H1 (cell line): ENCODE measurements around the gene GDI2. TPM values are rescaled to one million over a fixed set of nuclear protein-coding genes. Genes with fewer than 3 reads are reported as not detected.

ENCODE experiments used
- CTCF ChIA-PET: fragments of 300-600 bp; sonication (Branson Sonifier 250); formaldehyde crosslinking; loops from one replicate; lab custom pipeline; 2021; ENCODE audit not compliant: partially characterized antibody; lab: Charles Lee
- POLR2A ChIA-PET: fragments of 300-600 bp; sonication (Branson Sonifier 250); formaldehyde crosslinking; loops from one replicate; lab custom pipeline; 2021; ENCODE audit warnings: inconsistent platforms; ENCODE audit not compliant: partially characterized antibody; lab: Charles Lee
- DNase-seq, 2 experiments: peaks; one replicate each; pipeline versions ENCODE4 v3.0.0 to v3.0.0-alpha.2; 2010 to 2022; ENCODE audit warnings: low spot score in 2 of 2, low read depth in 1 of 2, mixed read lengths in 1 of 2
- FAIRE-seq: peaks from 2 replicates; lab custom pipeline; 2011; peaks lifted over from hg19 to GRCh38; lab: Jason Lieb, UNC
- H2AFZ ChIP-seq: 2 replicates; pipeline ENCODE4 v1.8.1; 2012; ENCODE audit warnings: low read length, inconsistent platforms
- H2AK5ac ChIP-seq: 2 replicates; pipeline ENCODE4 v1.6.1; 2013; ENCODE audit warnings: low read depth, low read length
- H2BK120ac ChIP-seq: replicated peaks from 2 replicates; pipeline ENCODE3; 2013; ENCODE audit warnings: low read depth, low read length, inconsistent platforms
- H2BK12ac ChIP-seq: 2 replicates; pipeline ENCODE4 v1.6.1; 2013; ENCODE audit warnings: low read depth, low read length
- H2BK15ac ChIP-seq: 2 replicates; pipeline ENCODE4 v1.6.1; 2013; ENCODE audit warnings: low read length
- H2BK20ac ChIP-seq: 2 replicates; pipeline ENCODE4 v1.6.1; 2013; ENCODE audit warnings: low read length
- H2BK5ac ChIP-seq: 2 replicates; pipeline ENCODE4 v1.6.1; 2013; ENCODE audit warnings: low read depth, low read length
- H3K14ac ChIP-seq: 2 replicates; pipeline ENCODE4 v1.6.1; 2013; ENCODE audit warnings: inconsistent platforms; ENCODE audit not compliant: insufficient read length
- H3K18ac ChIP-seq: 2 replicates; pipeline ENCODE4 v1.6.1; 2013; ENCODE audit warnings: low read length; ENCODE audit errors: extremely low read depth
- H3K23ac ChIP-seq: 2 replicates; pipeline ENCODE4 v1.6.1; 2013; ENCODE audit warnings: inconsistent platforms; ENCODE audit not compliant: insufficient read length
- H3K23me2 ChIP-seq: 2 replicates; pipeline ENCODE4 v1.6.1; 2013; ENCODE audit warnings: low read depth, low read length
- H3K27ac ChIP-seq: 2 replicates; pipeline ENCODE4 v1.6.1; 2011; ENCODE audit warnings: low read depth, low read length, inconsistent platforms
- H3K27me3 ChIP-seq, 4 experiments: replicated peaks in 1 of 4; 1 replicate in 1 of 4; 2 replicates in 3 of 4; pipeline versions ENCODE4 v1.6.1 to v1.8.1; 2011 to 2013; ENCODE audit warnings: low read length in 3 of 4, mild to moderate bottlenecking in 3 of 4, inconsistent platforms in 2 of 4, mixed read lengths in 2 of 4, moderate library complexity in 1 of 4; ENCODE audit not compliant: control insufficient read depth in 3 of 4, insufficient read depth in 3 of 4; ENCODE audit errors: extremely low read depth in 1 of 4
- H3K36me3 ChIP-seq, 4 experiments: 2 replicates each; pipeline versions ENCODE4 v1.6.1 to v1.8.1; 2011 to 2013; ENCODE audit warnings: mild to moderate bottlenecking in 4 of 4, low read length in 3 of 4, moderate library complexity in 2 of 4, control low read depth in 1 of 4, inconsistent platforms in 1 of 4; ENCODE audit not compliant: insufficient read depth in 4 of 4, control insufficient read depth in 2 of 4
- H3K4ac ChIP-seq: replicated peaks from 2 replicates; pipeline ENCODE3; 2013; ENCODE audit warnings: low read length, low read depth, mixed read lengths, inconsistent platforms; ENCODE audit not compliant: insufficient read length
- H3K4me1 ChIP-seq, 4 experiments: replicated peaks in 1 of 4; 1 replicate in 1 of 4; 2 replicates in 3 of 4; pipeline versions ENCODE4 v1.6.1 to v1.8.1; 2011 to 2013; ENCODE audit warnings: low read length in 3 of 4, inconsistent platforms in 2 of 4, mixed read lengths in 1 of 4; ENCODE audit not compliant: insufficient read depth in 4 of 4, control insufficient read depth in 3 of 4
- H3K4me2 ChIP-seq, 2 experiments: 2 replicates each; pipeline versions ENCODE4 v1.6.1 to v1.8.1; 2011 to 2013; ENCODE audit warnings: low read depth in 2 of 2, low read length in 2 of 2, control low read depth in 1 of 2, inconsistent platforms in 1 of 2, mild to moderate bottlenecking in 1 of 2; ENCODE audit not compliant: insufficient read depth in 1 of 2
- H3K4me3 ChIP-seq, 4 experiments: fragments of 200-600, 300-600 bp in 1 of 4; sonication (generic), shearing (Covaris generic), sonication (Bioruptor Twin) in 1 of 4; 2 replicates each; pipeline versions ENCODE4 v1.5.1 to v1.8.1; 2011 to 2016; ENCODE audit warnings: low read length in 4 of 4, low read depth in 3 of 4, control low read depth in 2 of 4, inconsistent platforms in 2 of 4, mild to moderate bottlenecking in 2 of 4, mixed read lengths in 1 of 4, moderate library complexity in 1 of 4; ENCODE audit not compliant: insufficient read depth in 2 of 4; ENCODE audit errors: extremely low read depth in 1 of 4
- H3K56ac ChIP-seq: replicated peaks from 2 replicates; pipeline ENCODE3; 2013; ENCODE audit warnings: low read depth, mild to moderate bottlenecking, mixed read lengths, low read length, inconsistent platforms; ENCODE audit not compliant: insufficient read length
- H3K79me1 ChIP-seq: 2 replicates; pipeline ENCODE4 v1.6.1; 2013; ENCODE audit warnings: low read depth, low read length, control low read depth
- H3K79me2 ChIP-seq, 2 experiments: 2 replicates each; pipeline versions ENCODE4 v1.6.1 to v1.8.1; 2012 to 2013; ENCODE audit warnings: low read length in 2 of 2, mild to moderate bottlenecking in 2 of 2, inconsistent platforms in 1 of 2; ENCODE audit not compliant: insufficient read depth in 2 of 2, control insufficient read depth in 1 of 2
- H3K9ac ChIP-seq, 4 experiments: replicated peaks in 1 of 4; 1 replicate in 1 of 4; 2 replicates in 3 of 4; pipeline versions ENCODE4 v1.6.1 to v1.8.1; 2011 to 2013; ENCODE audit warnings: low read depth in 3 of 4, low read length in 3 of 4, control low read depth in 2 of 4, mild to moderate bottlenecking in 2 of 4, moderate library complexity in 2 of 4, inconsistent platforms in 1 of 4; ENCODE audit errors: extremely low read depth in 1 of 4
- H3K9me3 ChIP-seq, 2 experiments: 2 replicates each; pipeline versions ENCODE4 v1.6.1 to v1.8.1; 2012 to 2013; ENCODE audit warnings: mild to moderate bottlenecking in 2 of 2, moderate library complexity in 2 of 2, control low read depth in 1 of 2, inconsistent platforms in 1 of 2, low read depth in 1 of 2, low read length in 1 of 2, mixed read lengths in 1 of 2; ENCODE audit not compliant: insufficient read depth in 2 of 2
- H4K20me1 ChIP-seq, 2 experiments: replicated peaks in 1 of 2; 2 replicates each; pipeline versions ENCODE3 to v1.8.1; 2011 to 2013; ENCODE audit warnings: inconsistent platforms in 2 of 2, low read length in 2 of 2, mild to moderate bottlenecking in 1 of 2; ENCODE audit not compliant: insufficient read depth in 2 of 2, control insufficient read depth in 1 of 2
- H4K5ac ChIP-seq: 2 replicates; pipeline ENCODE4 v1.6.1; 2013; ENCODE audit warnings: low read length, low read depth, mixed read lengths, inconsistent platforms; ENCODE audit not compliant: insufficient read length
- H4K8ac ChIP-seq: 2 replicates; pipeline ENCODE4 v1.8.0; 2013; ENCODE audit warnings: mild to moderate bottlenecking, moderate library complexity, low read length, inconsistent platforms; ENCODE audit not compliant: insufficient read depth; ENCODE audit errors: extremely low read depth
- H4K91ac ChIP-seq: replicated peaks from 2 replicates; pipeline ENCODE3; 2013; ENCODE audit warnings: low read length, mixed read lengths, inconsistent platforms; ENCODE audit not compliant: insufficient read length
- BACH1 ChIP-seq: IDR thresholded peaks from 2 replicates; pipeline ENCODE4 v1.6.1; 2012; ENCODE audit warnings: low read length, improper control_type of control experiment
- BRCA1 ChIP-seq: IDR thresholded peaks from 2 replicates; pipeline ENCODE4 v1.6.1; 2012; ENCODE audit warnings: low read depth, low read length, improper control_type of control experiment
- CBX8 ChIP-seq: fragments of 300-800, 300-1000 bp; sonication (generic); IDR thresholded peaks from 2 replicates; pipeline ENCODE4 v1.7.1; 2016; ENCODE audit warnings: low read depth, low read length, borderline replicate concordance
- CEBPB ChIP-seq: IDR thresholded peaks from 2 replicates; pipeline ENCODE4 v1.6.1; 2012; ENCODE audit warnings: low read depth, low read length
- EGR1 ChIP-seq: IDR thresholded peaks from 2 replicates; pipeline ENCODE4 v1.6.1; 2011; ENCODE audit warnings: low read depth, low read length, borderline replicate concordance
- GABPA ChIP-seq: IDR thresholded peaks from 2 replicates; pipeline ENCODE4 v1.6.1; 2011; ENCODE audit warnings: mild to moderate bottlenecking, low read length, moderate library complexity, borderline replicate concordance; ENCODE audit not compliant: insufficient read depth
- KDM4A ChIP-seq: IDR thresholded peaks from one replicate; pipeline ENCODE4 v1.7.1; 2012; ENCODE audit warnings: low read depth, mild to moderate bottlenecking, moderate library complexity, low read length, inconsistent platforms; ENCODE audit not compliant: severe bottlenecking
- POLR2A ChIP-seq, 2 experiments: IDR thresholded peaks; 1 replicate in 1 of 2; 2 replicates in 1 of 2; pipeline ENCODE4 v1.6.1; 2011; ENCODE audit warnings: low read depth in 2 of 2, low read length in 2 of 2, mild to moderate bottlenecking in 2 of 2; ENCODE audit errors: control extremely low read depth in 1 of 2
- RBBP5 ChIP-seq: IDR thresholded peaks from 2 replicates; pipeline ENCODE4 v1.7.1; 2012; ENCODE audit warnings: low read depth, mild to moderate bottlenecking, inconsistent platforms, low read length, moderate library complexity, borderline replicate concordance
- SIRT6 ChIP-seq: IDR thresholded peaks from one replicate; pipeline ENCODE4 v1.7.1; 2012; ENCODE audit warnings: low read length, inconsistent platforms
- SIX5 ChIP-seq: IDR thresholded peaks from 2 replicates; pipeline ENCODE4 v1.6.1; 2011; ENCODE audit warnings: mild to moderate bottlenecking, low read depth, low read length
- TAF7 ChIP-seq: optimal IDR thresholded peaks from 2 replicates; pipeline ENCODE3; 2011; ENCODE audit warnings: low read depth, mild to moderate bottlenecking, inconsistent platforms, low read length, moderate library complexity, borderline replicate concordance
- TEAD4 ChIP-seq: IDR thresholded peaks from 2 replicates; pipeline ENCODE4 v1.6.1; 2012; ENCODE audit warnings: low read depth, low read length, inconsistent platforms, mixed read lengths
- WGBS, 2 experiments: shearing (Covaris generic) in 1 of 2; methylation state at CpG; one replicate each; pipeline versions ENCODE4 v1.1.6 to v1.1.7; 2013 to 2015; ENCODE audit warnings: low lambda C conversion rate in 2 of 2, mixed read lengths in 2 of 2, inconsistent platforms in 1 of 2, low coverage in 1 of 2, missing lambda C conversion rate in 1 of 2; ENCODE audit not compliant: insufficient replicate concordance in 2 of 2, insufficient coverage in 1 of 2, insufficient read length in 1 of 2; ENCODE audit errors: extremely low coverage in 1 of 2, missing lambda C conversion rate in 1 of 2; 5-methylcytosine and 5-hydroxymethylcytosine counted together
- polyA plus RNA-seq, 7 experiments: library from polyadenylated mRNA; depleted of rRNA in 3 of 7; stranded (reverse) in 5 of 7; unstranded in 2 of 7; fragments of >200 nt in 5 of 7; fragments of 200-250 nt in 2 of 7; gene quantifications; 1 replicate in 5 of 7; 2 replicates in 1 of 7; 4 replicates in 1 of 7; pipeline versions ENCODE4 v1.2.1 to v1.2.3, GENCODE V29; 2011 to 2013; ENCODE audit warnings: missing spikeins in 2 of 7, mixed read lengths in 2 of 7
- total RNA-seq: library from RNA; stranded (reverse); fragmentation: NEBNext Ultra II Directional; extraction: Animal tissue kit (Norgen Biotek cat#: 25700); gene quantifications from 2 replicates; pipeline ENCODE4 v1.2.1, GENCODE V29; 2021

GDI2 gene
- total and polyA plus RNA-seq, 2 of the 8 experiments (the other 6 are each of a cell fraction or from before 2014, with no cell fraction given) = 168 to 385 TPM

DNA sequence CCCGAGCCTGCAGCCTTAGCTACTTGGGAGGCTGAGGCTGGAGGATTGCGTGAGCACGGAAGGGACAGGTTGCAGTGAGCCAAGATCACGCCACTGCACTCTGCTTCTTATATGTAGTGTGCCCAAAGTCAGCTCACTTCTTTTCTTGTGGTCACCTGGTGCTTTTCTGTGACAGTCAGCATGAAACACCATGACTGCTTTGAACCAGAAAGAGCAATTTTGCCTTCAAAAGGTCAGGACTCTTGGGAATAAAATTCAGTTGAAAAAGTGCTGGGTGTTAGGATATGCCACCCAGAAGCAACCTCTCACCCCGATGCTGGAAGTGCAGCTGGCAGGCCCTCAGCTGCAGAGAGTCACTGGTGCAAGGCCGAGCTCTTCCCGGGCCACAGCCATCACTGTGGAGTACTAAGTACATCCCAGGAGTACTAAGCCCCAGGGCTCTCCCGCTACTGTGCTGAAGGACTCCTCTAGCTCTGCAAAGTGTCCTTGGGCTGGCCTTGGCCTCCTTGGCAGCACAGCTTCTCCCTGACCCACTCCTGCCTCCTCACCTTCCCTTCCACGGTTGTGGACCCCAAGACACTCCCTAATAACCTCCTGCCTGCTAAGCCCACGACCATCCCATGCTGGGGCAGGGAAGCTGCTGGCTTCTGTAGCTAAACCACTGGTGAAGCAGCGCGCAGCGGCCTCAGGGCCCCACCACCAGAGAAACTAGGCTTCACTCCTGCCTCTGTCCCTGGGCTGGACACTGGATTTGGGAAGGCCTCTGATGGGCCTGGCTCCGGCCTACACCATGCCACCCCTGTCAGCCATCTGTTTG, 17.6 kb upstream of the GDI2 start:
- H3K4me3 ChIP-seq = no peak overlapping the region
- H3K9ac ChIP-seq = no peak overlapping the region
- H4K91ac ChIP-seq = no peak overlapping the region
- DNase-seq = no peak
- no peak overlapping the region; the same call in 1 of the 2 replicates for H4K8ac ChIP-seq
- no peaks in the 10 kb centered on the region for H3K9me3 ChIP-seq
- no peaks in the 10 kb centered on the region for H3K79me2 ChIP-seq
- no peaks in the 10 kb centered on the region for H3K79me1 ChIP-seq
- no peak overlapping the region for H3K4me2 ChIP-seq
- H3K56ac ChIP-seq = no peak overlapping the region
- WGBS, 2 experiments = 90% methylated on average over 14 of the region's 14 CpGs; no CpG with 5 or more reads in 1 of the 2 experiments
- no peaks in the 10 kb centered on the region for H4K20me1 ChIP-seq
- no peak overlapping the region for H2BK5ac ChIP-seq
- H3K14ac ChIP-seq = no peak overlapping the region
- H2BK12ac ChIP-seq = no peak overlapping the region
- no peak overlapping the region for H3K23ac ChIP-seq
- no peak overlapping the region for H2BK20ac ChIP-seq
- H3K18ac ChIP-seq = no peak overlapping the region
- no peak overlapping the region for H2AK5ac ChIP-seq
- no peak overlapping the region for H3K4ac ChIP-seq
- H2BK120ac ChIP-seq = no peak overlapping the region
- H3K23me2 ChIP-seq = no peaks in the 10 kb centered on the region
- peaks cover 0 to 2% (median 0%) of the 10 kb centered on the region in 4 experiments; a peak in 1 of 7 replicates for H3K4me1 ChIP-seq
- H4K5ac ChIP-seq = no peak overlapping the region
- no peaks in the 10 kb centered on the region for H3K27me3 ChIP-seq
- POLR2A ChIA-PET = interaction anchor here (0.9 to 1.6 kb wide), 2 partner anchors 13 to 32 kb away, joined by 3 to 4 read pairs; no protein-coding TSS in a partner anchor
- FAIRE-seq = no peak
- no peaks in the 10 kb centered on the region for H3K36me3 ChIP-seq
- no peak overlapping the region for H2AFZ ChIP-seq
- CTCF ChIA-PET = interaction anchor here (0.6 to 0.9 kb wide), 2 partner anchors 31 to 44 kb away, joined by 3 to 4 read pairs; no protein-coding TSS in a partner anchor
- no peak overlapping the region for H2BK15ac ChIP-seq
- H3K27ac ChIP-seq = no peak overlapping the region
- TF ChIP-seq BACH1 = no peak
- TF ChIP-seq GABPA = no peak
- TF ChIP-seq BRCA1 = no peak
- TF ChIP-seq SIX5 = no peak
- TF ChIP-seq KDM4A = no peak
- no peak for TF ChIP-seq CBX8
- no peak for TF ChIP-seq EGR1
- TF ChIP-seq SIRT6 = no peak
- no peak for TF ChIP-seq CEBPB
- TF ChIP-seq TEAD4 = no peak
- no peak for TF ChIP-seq TAF7
- no peak for TF ChIP-seq RBBP5
- TF ChIP-seq POLR2A (IDR thresholded peaks at IDR 0.05; ENCODE audit: control extremely low read depth in 1 of 2, low read depth in 2 of 2, low read length in 2 of 2) = no peak
